Measurements from ENCODE around the gene POU6F2. TPM values are rescaled to one million over a fixed set of nuclear protein-coding genes. Genes with fewer than 3 reads are reported as not detected.

The POU6F2 gene
- total RNA-seq, 1 donor from 2014 or later = 7.9 TPM

DNA sequence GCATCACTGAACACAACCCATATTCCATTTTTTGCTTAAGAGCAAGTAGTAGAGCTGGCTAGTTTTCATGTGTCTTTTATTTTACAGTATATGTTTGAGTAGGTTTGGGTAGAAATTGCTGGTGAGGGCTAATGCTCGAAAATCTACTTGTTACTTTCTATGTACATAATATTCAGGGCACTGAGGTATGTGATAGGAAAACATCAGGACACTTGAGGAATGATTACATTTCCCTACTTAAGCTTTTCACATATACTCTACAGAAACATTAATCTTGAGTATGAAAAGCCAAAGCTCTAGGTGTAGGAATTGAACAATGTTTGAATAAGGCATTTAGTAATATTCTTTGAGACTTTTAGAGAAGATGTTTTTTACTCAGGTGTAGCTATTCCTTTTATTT, 73.6 kb downstream of the POU6F2 start:
- Mint-ChIP-seq H3K27me3 (ENCODE audit: low read depth) (no peaks in the 10 kb centered on the region), H3K4me3 (no peak overlapping the region), H3K36me3 (ENCODE audit: low read depth) (peaks cover 24% of the 10 kb centered on the region), H3K9me3 (peaks cover 16% of the 10 kb centered on the region), H3K27ac (ENCODE audit: unreplicated experiment) (no peak overlapping the region), H3K4me1 (peaks cover 7% of the 10 kb centered on the region)
- TF ChIP-seq, protein P1, sequence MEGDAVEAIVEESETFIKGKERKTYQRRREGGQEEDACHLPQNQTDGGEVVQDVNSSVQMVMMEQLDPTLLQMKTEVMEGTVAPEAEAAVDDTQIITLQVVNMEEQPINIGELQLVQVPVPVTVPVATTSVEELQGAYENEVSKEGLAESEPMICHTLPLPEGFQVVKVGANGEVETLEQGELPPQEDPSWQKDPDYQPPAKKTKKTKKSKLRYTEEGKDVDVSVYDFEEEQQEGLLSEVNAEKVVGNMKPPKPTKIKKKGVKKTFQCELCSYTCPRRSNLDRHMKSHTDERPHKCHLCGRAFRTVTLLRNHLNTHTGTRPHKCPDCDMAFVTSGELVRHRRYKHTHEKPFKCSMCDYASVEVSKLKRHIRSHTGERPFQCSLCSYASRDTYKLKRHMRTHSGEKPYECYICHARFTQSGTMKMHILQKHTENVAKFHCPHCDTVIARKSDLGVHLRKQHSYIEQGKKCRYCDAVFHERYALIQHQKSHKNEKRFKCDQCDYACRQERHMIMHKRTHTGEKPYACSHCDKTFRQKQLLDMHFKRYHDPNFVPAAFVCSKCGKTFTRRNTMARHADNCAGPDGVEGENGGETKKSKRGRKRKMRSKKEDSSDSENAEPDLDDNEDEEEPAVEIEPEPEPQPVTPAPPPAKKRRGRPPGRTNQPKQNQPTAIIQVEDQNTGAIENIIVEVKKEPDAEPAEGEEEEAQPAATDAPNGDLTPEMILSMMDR (conservative IDR thresholded peaks at IDR 0.05) = no peak
- no peak for DNase-seq (ENCODE audit: low read depth, low spot score)

DNA sequence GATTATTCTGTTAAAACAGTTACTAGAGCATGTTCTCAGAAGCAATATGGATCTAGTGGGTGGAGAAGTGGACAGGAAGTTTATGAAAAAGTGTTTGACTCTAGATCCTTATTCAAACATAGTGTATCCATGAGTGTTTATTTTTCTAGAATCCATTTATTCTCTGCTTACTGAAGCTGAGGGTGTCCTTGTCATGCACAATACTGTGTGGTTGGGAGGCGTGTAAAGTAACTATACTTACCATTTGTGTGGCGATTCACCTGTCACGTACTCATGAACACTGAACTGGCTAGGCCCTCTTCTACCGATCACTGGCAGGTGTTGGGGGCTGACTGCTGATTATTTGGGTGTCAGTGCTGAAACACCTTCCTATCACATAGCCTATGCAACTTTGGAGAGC, 74.0 kb downstream of the POU6F2 start:
- Mint-ChIP-seq H3K4me3 (no peak overlapping the region), H3K27me3 (ENCODE audit: low read depth) (no peaks in the 10 kb centered on the region), H3K36me3 (ENCODE audit: low read depth) (peaks cover 24% of the 10 kb centered on the region), H3K27ac (ENCODE audit: unreplicated experiment) (no peak overlapping the region), H3K4me1 (peaks cover 7% of the 10 kb centered on the region), H3K9me3 (peaks cover 18% of the 10 kb centered on the region)
- DNase-seq (ENCODE audit: low read depth, low spot score) = no peak
- TF ChIP-seq, protein P1 (conservative IDR thresholded peaks at IDR 0.05) = no peak

DNA sequence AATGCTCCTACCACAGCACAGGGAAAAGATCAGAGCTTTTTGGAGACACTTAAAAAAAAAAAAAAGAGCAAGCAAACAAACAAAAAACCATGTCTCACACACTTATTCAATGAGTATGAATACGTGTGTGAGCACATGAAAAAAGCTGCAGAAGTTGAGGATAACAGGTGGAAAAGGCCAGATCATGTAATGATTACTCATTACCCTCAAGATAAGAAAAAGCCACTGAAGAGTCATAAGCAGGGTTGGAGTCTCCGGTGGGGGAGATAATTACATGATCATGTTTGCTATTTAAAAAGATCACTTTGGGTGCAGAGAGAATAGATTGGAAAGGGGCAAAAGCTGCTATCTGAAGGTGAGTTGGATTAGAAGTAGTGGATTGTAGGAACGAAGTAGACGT, 77.0 kb downstream of the POU6F2 start:
- Mint-ChIP-seq H3K4me3 (no peak overlapping the region), H3K36me3 (ENCODE audit: low read depth) (peaks cover 19% of the 10 kb centered on the region), H3K27ac (ENCODE audit: unreplicated experiment) (no peak overlapping the region), H3K9me3 (peaks cover 12% of the 10 kb centered on the region), H3K4me1 (peaks cover 7% of the 10 kb centered on the region), H3K27me3 (ENCODE audit: low read depth) (no peaks in the 10 kb centered on the region)
- no peak for DNase-seq (ENCODE audit: low read depth, low spot score)
- TF ChIP-seq, protein P1 (conservative IDR thresholded peaks at IDR 0.05) = no peak

DNA sequence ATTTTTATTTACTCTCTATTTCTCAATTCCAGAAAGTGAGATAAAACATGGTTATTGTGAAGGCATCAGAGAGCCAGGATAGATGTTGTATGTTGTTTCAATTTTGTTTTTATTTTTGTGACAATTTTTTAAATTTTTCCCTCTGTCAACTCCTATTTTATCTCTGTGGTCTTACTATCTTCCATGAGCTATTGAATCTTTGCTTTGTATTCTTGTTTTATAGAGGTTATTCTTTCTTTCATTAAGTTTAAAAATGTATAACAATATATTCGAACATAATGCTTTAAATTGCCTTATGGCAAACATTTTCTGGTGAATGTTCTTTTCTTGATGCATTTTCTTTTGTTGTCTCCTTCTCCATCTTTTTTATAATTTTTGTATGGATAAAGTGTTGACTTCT, 78.4 kb downstream of the POU6F2 start:
- peaks cover 12% of the 10 kb centered on the region for H3K9me3 Mint-ChIP-seq
- peaks cover 15% of the 10 kb centered on the region for H3K36me3 Mint-ChIP-seq (ENCODE audit: low read depth)
- no peak overlapping the region for H3K4me3 Mint-ChIP-seq
- H3K27ac Mint-ChIP-seq (ENCODE audit: unreplicated experiment) = no peak overlapping the region
- DNase-seq (ENCODE audit: low read depth, low spot score) = no peak
- H3K4me1 Mint-ChIP-seq = peaks cover 7% of the 10 kb centered on the region
- TF ChIP-seq, protein P1 (conservative IDR thresholded peaks at IDR 0.05) = no peak
- no peaks in the 10 kb centered on the region for H3K27me3 Mint-ChIP-seq (ENCODE audit: low read depth)

DNA sequence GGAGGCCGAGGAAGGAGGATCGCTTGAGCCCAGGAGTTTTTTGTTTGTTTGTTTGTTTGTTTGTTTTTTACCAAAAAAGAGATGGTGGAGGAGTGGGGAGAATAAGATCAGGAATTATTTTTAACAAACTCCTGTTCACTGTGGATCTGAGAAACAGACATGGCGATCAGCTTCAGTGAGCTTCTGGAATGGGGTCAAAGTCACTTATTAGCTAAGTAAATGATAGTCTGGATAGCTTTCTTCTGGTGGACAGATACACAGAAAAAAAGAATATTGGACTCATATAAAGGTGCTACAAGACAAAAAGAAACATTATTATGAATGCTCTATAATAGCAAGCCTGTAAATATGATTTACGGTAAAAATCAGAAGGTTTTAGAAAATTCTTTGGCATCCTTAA, 85.1 kb downstream of the POU6F2 start:
- peaks cover 4% of the 10 kb centered on the region for H3K4me1 Mint-ChIP-seq

More for the DNA sequence above, 85.1 kb downstream of the POU6F2 start:
- Mint-ChIP-seq H3K36me3 (ENCODE audit: low read depth) (no peaks in the 10 kb centered on the region), H3K4me3 (no peak overlapping the region), H3K27ac (ENCODE audit: unreplicated experiment) (no peak overlapping the region), H3K27me3 (ENCODE audit: low read depth) (no peaks in the 10 kb centered on the region), H3K9me3 (no peaks in the 10 kb centered on the region)
- TF ChIP-seq, protein P1 (conservative IDR thresholded peaks at IDR 0.05) = no peak
- DNase-seq (ENCODE audit: low read depth, low spot score) = no peak
